HUES48 (cell line): Measurements from ENCODE around the gene HKDC1.
"Not testable (repeated sequence)": the region's sequence is repeated elsewhere in the genome, so short reads cannot be mapped to it uniquely, and the experiment has no call there.

Experiments used
- H3K27ac ChIP-seq: one replicate; pipeline ENCODE4 v1.7.0; 2013; ENCODE audit warnings: low read depth, low read length, inconsistent platforms
- H3K27me3 ChIP-seq: 2 replicates; pipeline ENCODE4 v1.6.1; 2013; ENCODE audit warnings: mild to moderate bottlenecking, low read length; ENCODE audit not compliant: control insufficient read depth, insufficient read depth
- H3K36me3 ChIP-seq: 2 replicates; pipeline ENCODE4 v1.6.1; 2013; ENCODE audit warnings: low read length; ENCODE audit not compliant: control insufficient read depth, insufficient read depth
- H3K4me1 ChIP-seq: 2 replicates; pipeline ENCODE4 v1.6.1; 2013; ENCODE audit warnings: mild to moderate bottlenecking, low read length; ENCODE audit not compliant: control insufficient read depth, insufficient read depth
- H3K4me3 ChIP-seq: 2 replicates; pipeline ENCODE4 v1.5.1; 2013; ENCODE audit warnings: mild to moderate bottlenecking, low read depth, low read length
- H3K9ac ChIP-seq: 2 replicates; pipeline ENCODE4 v1.6.1; 2013; ENCODE audit warnings: mild to moderate bottlenecking, low read depth, low read length, moderate library complexity
- H3K9me3 ChIP-seq: 2 replicates; pipeline ENCODE4 v1.6.1; 2013; ENCODE audit warnings: low read length; ENCODE audit not compliant: control insufficient read depth, insufficient read depth

Gene HKDC1, protein sequence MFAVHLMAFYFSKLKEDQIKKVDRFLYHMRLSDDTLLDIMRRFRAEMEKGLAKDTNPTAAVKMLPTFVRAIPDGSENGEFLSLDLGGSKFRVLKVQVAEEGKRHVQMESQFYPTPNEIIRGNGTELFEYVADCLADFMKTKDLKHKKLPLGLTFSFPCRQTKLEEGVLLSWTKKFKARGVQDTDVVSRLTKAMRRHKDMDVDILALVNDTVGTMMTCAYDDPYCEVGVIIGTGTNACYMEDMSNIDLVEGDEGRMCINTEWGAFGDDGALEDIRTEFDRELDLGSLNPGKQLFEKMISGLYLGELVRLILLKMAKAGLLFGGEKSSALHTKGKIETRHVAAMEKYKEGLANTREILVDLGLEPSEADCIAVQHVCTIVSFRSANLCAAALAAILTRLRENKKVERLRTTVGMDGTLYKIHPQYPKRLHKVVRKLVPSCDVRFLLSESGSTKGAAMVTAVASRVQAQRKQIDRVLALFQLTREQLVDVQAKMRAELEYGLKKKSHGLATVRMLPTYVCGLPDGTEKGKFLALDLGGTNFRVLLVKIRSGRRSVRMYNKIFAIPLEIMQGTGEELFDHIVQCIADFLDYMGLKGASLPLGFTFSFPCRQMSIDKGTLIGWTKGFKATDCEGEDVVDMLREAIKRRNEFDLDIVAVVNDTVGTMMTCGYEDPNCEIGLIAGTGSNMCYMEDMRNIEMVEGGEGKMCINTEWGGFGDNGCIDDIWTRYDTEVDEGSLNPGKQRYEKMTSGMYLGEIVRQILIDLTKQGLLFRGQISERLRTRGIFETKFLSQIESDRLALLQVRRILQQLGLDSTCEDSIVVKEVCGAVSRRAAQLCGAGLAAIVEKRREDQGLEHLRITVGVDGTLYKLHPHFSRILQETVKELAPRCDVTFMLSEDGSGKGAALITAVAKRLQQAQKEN

GRCh38 chr10:69220041-69220451 lies at the start of gene HKDC1:
Gene HKDC1 (plus strand): TSS chr10:69220332. CDS start chr10:69220436, 104 bp downstream.
- H3K9me3 ChIP-seq, result no peaks in the 10 kb centered on the region
- H3K27me3 ChIP-seq, result no peaks in the 10 kb centered on the region
- peaks cover 6% of the 10 kb centered on the region for H3K4me1 ChIP-seq
- H3K27ac ChIP-seq, result no peak within 1 kb of the TSS
- H3K4me3 ChIP-seq, result no peak within 1 kb of the TSS
- no peaks in the 10 kb centered on the region for H3K36me3 ChIP-seq
- no peak within 1 kb of the TSS for H3K9ac ChIP-seq

GRCh38 chr10:69172241-69172982 lies 47.7 kb upstream of the HKDC1 start:
- no peaks in the 10 kb centered on the region for H3K4me1 ChIP-seq
- H3K27me3 ChIP-seq, result no peaks in the 10 kb centered on the region
- no peak overlapping the region for H3K4me3 ChIP-seq
- H3K9me3 ChIP-seq, result no peaks in the 10 kb centered on the region
- peaks cover 40% of the 10 kb centered on the region for H3K36me3 ChIP-seq
- H3K27ac ChIP-seq, result no peak overlapping the region
- H3K9ac ChIP-seq, result no peak overlapping the region

GRCh38 chr10:69175326-69175725 lies 44.8 kb upstream of the HKDC1 start:
- not testable (repeated sequence) for H3K4me3 ChIP-seq, H3K9ac ChIP-seq, H3K4me1 ChIP-seq, H3K27ac ChIP-seq, H3K9me3 ChIP-seq, H3K27me3 ChIP-seq
- peaks cover 19% of the 10 kb centered on the region for H3K36me3 ChIP-seq

GRCh38 chr10:69176823-69177222 lies 43.3 kb upstream of the HKDC1 start:
- H3K4me3 ChIP-seq, result no peak overlapping the region
- H3K36me3 ChIP-seq, result peaks cover 4% of the 10 kb centered on the region
- H3K9ac ChIP-seq, result no peak overlapping the region
- no peak overlapping the region for H3K27ac ChIP-seq
- H3K4me1 ChIP-seq, result peaks cover 7% of the 10 kb centered on the region
- no peaks in the 10 kb centered on the region for H3K9me3 ChIP-seq
- H3K27me3 ChIP-seq, result no peaks in the 10 kb centered on the region

DNA sequence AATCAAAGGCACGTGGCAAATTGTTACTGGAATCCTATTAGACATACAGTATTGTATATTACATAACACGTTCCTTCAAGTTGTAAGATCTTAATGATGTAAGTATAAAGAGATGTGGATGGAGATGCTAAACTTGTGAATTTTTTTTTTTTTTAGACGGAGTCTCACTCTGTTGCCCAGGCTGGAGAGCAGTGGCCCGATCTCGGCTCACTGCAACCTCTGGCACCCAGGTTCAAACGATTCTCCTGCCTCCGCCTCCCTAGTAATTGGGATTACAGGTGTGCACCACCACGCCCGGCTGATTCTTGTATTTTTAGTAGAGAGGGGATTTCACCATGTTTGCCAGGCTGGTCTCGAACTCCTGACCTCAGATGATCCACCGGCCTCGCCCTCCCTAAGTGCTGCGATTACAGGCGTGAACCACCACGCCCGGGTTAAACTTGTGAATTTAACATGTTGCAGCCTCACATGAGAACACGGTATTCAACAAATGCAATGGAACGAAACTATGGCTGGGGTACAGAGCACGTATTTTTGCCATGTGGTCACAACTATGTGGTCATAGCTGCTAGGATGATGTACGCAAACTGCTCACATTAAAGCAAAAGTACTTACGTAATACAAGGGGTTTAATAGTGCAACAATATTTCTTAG lies 40.9 kb upstream of the HKDC1 start:
- no peaks in the 10 kb centered on the region for H3K27me3 ChIP-seq
- H3K27ac ChIP-seq, result peak overlapping the region; percentile 98
- no peaks in the 10 kb centered on the region for H3K9me3 ChIP-seq
- peak overlapping the region; percentile 95 for H3K4me3 ChIP-seq
- peaks cover 14% of the 10 kb centered on the region for H3K36me3 ChIP-seq
- H3K4me1 ChIP-seq, result peaks cover 7% of the 10 kb centered on the region
- H3K9ac ChIP-seq, result peak overlapping the region; percentile 97

DNA sequence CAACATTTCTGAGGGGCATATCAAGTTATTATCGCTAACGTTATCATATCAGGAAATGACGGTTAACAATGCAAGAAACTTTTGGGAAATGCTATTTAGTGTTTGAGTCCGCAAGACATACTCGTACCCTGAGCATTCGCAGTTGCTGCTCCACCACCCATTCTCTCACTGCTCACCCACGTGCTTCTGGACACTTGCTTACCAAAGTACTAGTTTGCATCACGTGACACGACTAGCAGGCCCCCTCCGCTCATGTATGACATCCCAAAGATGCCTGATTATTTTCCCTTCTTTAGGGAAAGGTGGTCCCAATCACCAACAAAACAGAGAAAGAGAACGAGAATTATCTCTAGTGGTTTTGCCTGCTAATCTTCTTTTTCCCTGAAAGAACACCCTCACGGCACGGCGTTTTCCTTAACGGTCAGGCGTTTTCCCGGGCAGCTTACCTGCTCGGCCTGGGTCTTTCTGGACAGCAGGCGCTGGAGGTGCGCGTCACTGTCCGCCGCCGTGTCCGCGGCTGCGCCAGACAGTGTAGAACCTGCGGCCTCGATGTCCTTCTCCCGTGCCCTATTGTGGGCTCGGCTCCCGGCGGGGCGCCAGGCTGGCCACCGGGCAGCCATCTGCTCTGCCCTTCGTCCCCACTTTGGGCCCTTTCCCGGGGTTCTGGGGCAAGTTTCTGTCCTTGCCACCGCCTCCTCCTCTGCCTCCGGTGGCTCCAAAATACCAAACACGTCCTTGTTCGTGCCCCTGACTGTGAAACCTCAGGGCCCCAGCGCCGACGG lies 40.2 kb upstream of the HKDC1 start, which contains the start of gene SUPV3L1:
SUPV3L1 (plus strand) TSS at position 492 of the 782 bp plus-strand sequence; CDS start at position 550, 58 bp downstream.
- Histone ChIP-seq H3K4me3 (peak within 1 kb of the TSS; percentile 95), H3K9ac (peak within 1 kb of the TSS; percentile 97), H3K9me3 (no peaks in the 10 kb centered on the region), H3K27me3 (no peaks in the 10 kb centered on the region), H3K4me1 (peaks cover 7% of the 10 kb centered on the region), H3K27ac (peak within 1 kb of the TSS; percentile 98), H3K36me3 (peaks cover 18% of the 10 kb centered on the region)

GRCh38 chr10:69180525-69181204 lies 39.5 kb upstream of the HKDC1 start:
- H3K9ac ChIP-seq, result peak overlapping the region; percentile 97
- H3K4me1 ChIP-seq, result peaks cover 7% of the 10 kb centered on the region
- H3K27me3 ChIP-seq, result no peaks in the 10 kb centered on the region
- H3K9me3 ChIP-seq, result no peaks in the 10 kb centered on the region
- peak overlapping the region; percentile 98 for H3K27ac ChIP-seq
- H3K4me3 ChIP-seq, result peak overlapping the region; percentile 95
- peaks cover 19% of the 10 kb centered on the region for H3K36me3 ChIP-seq

DNA sequence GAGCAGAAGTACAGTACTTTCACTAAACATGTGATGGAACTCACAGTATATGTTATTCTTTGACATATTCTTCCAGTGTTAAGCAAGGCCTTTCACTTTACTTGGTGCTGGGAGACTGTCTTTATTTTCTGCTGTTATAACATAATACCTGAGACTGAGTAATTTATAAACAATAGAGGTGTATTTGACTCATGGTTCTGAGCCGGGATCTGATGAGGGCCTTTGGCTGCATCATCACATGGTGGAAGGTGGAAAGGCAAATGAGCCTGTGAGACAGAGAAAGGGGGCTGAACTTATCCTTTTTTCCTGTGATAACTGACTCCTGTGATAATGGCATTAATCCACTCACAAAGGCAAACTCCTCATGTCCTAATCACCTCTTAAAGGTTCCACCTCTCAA lies 38.7 kb upstream of the HKDC1 start:
- Histone ChIP-seq H3K27me3 (no peaks in the 10 kb centered on the region), H3K9ac (peak overlapping the region; percentile 97; the same call in 1 of the 2 replicates), H3K27ac (no peak overlapping the region), H3K36me3 (peaks cover 27% of the 10 kb centered on the region), H3K9me3 (no peaks in the 10 kb centered on the region), H3K4me1 (peaks cover 7% of the 10 kb centered on the region), H3K4me3 (peak overlapping the region; percentile 95)

- peaks cover 7% of the 10 kb centered on the region for H3K4me1 ChIP-seq
- H3K27me3 ChIP-seq, result no peaks in the 10 kb centered on the region
- no peak overlapping the region for H3K27ac ChIP-seq
- no peak overlapping the region for H3K4me3 ChIP-seq
- H3K36me3 ChIP-seq, result peaks cover 33% of the 10 kb centered on the region
- H3K9ac ChIP-seq, result no peak overlapping the region
- H3K9me3 ChIP-seq, result no peaks in the 10 kb centered on the region
Observed at GRCh38 chr10:69182005-69182404, 38.1 kb upstream of the HKDC1 start.
